Measurements from ENCODE around the gene PIP4K2A. TPM values are rescaled to one million over a fixed set of nuclear protein-coding genes. Genes with fewer than 3 reads are reported as not detected.
"Not testable (repeated sequence)": the region's sequence is repeated elsewhere in the genome, so short reads cannot be mapped to it uniquely, and the experiment has no call there.

PIP4K2A gene
- total RNA-seq, 1 donor from 2014 or later: 34.9 TPM

- TF ChIP-seq CTCF (IDR thresholded peaks at IDR 0.05): no peak
- DNase-seq (ENCODE audit: low spot score in 2 of 2): no peak
- intact Hi-C loops (cut with DNase I): no loop called here
- Histone ChIP-seq H3K9me3 (no peaks in the 10 kb centered on the region), H3K4me3 (no peak overlapping the region), H3K27ac (no peak overlapping the region), H3K36me3 (no peaks in the 10 kb centered on the region), H3K4me1 (no peaks in the 10 kb centered on the region), H3K27me3 (no peaks in the 10 kb centered on the region)
Observed at GRCh38 chr10:22753786-22754185, 39.4 kb upstream of the PIP4K2A start.

- Histone ChIP-seq H3K27ac (no peak overlapping the region), H3K27me3 (no peaks in the 10 kb centered on the region), H3K36me3 (no peaks in the 10 kb centered on the region), H3K4me3 (no peak overlapping the region), H3K9me3 (no peaks in the 10 kb centered on the region), H3K4me1 (no peaks in the 10 kb centered on the region)
- intact Hi-C loops (cut with DNase I): no loop called here
- TF ChIP-seq CTCF (IDR thresholded peaks at IDR 0.05): no peak
- DNase-seq (ENCODE audit: low spot score in 2 of 2): no peak
Observed at GRCh38 chr10:22752272-22752889, 38.0 kb upstream of the PIP4K2A start.

- intact Hi-C loops (cut with DNase I): no loop called here
Observed at GRCh38 chr10:22750131-22750530, 35.8 kb upstream of the PIP4K2A start.

GRCh38 chr10:22744858-22745257 lies 30.5 kb upstream of the PIP4K2A start:
- H3K36me3 ChIP-seq; H3K27me3 ChIP-seq; H3K27ac ChIP-seq; intact Hi-C loops (cut with DNase I); H3K4me1 ChIP-seq; DNase-seq (ENCODE audit: low spot score in 2 of 2); H3K4me3 ChIP-seq; H3K9me3 ChIP-seq: not testable (repeated sequence)

More at GRCh38 chr10:22750131-22750530, 35.8 kb upstream of the PIP4K2A start:
- H3K9me3 ChIP-seq: no peaks in the 10 kb centered on the region
- DNase-seq (ENCODE audit: low spot score in 2 of 2): no peak
- H3K4me3 ChIP-seq: no peak overlapping the region
- H3K36me3 ChIP-seq: no peaks in the 10 kb centered on the region
- H3K4me1 ChIP-seq: no peaks in the 10 kb centered on the region
- TF ChIP-seq CTCF (IDR thresholded peaks at IDR 0.05): no peak
- H3K27ac ChIP-seq: no peak overlapping the region
- H3K27me3 ChIP-seq: no peaks in the 10 kb centered on the region

- intact Hi-C loops (cut with DNase I): no loop called here
- DNase-seq (ENCODE audit: low spot score in 2 of 2): no peak
- Histone ChIP-seq H3K4me3 (no peak overlapping the region), H3K27me3 (no peaks in the 10 kb centered on the region), H3K27ac (no peak overlapping the region), H3K36me3 (no peaks in the 10 kb centered on the region), H3K4me1 (peaks cover 0 to 2% of the 10 kb centered on the region in 2 donors), H3K9me3 (no peaks in the 10 kb centered on the region)
- no peak for TF ChIP-seq CTCF (IDR thresholded peaks at IDR 0.05)
Observed at GRCh38 chr10:22742678-22743077, 28.3 kb upstream of the PIP4K2A start.

GRCh38 chr10:22741631-22742030 lies 27.3 kb upstream of the PIP4K2A start:
- intact Hi-C loops (cut with DNase I); DNase-seq (ENCODE audit: low spot score in 2 of 2); H3K4me1 ChIP-seq; H3K27ac ChIP-seq; H3K36me3 ChIP-seq; H3K9me3 ChIP-seq; H3K4me3 ChIP-seq; H3K27me3 ChIP-seq: not testable (repeated sequence)

GRCh38 chr10:22740180-22740579 lies 25.8 kb upstream of the PIP4K2A start:
- Histone ChIP-seq H3K27me3 (no peaks in the 10 kb centered on the region), H3K4me1 (peaks cover 0 to 2% of the 10 kb centered on the region in 2 donors), H3K4me3 (no peak overlapping the region), H3K9me3 (no peaks in the 10 kb centered on the region), H3K36me3 (no peaks in the 10 kb centered on the region), H3K27ac (no peak overlapping the region)
- no peak for TF ChIP-seq CTCF (IDR thresholded peaks at IDR 0.05)
- intact Hi-C loops (cut with DNase I): no loop called here
- DNase-seq (ENCODE audit: low spot score in 2 of 2): no peak
